ENCODE results near the gene GPR12. TPM values are rescaled to one million over a fixed set of nuclear protein-coding genes. Genes with fewer than 3 reads are reported as not detected.
"Not testable (repeated sequence)": the region's sequence is repeated elsewhere in the genome, so short reads cannot be mapped to it uniquely, and the experiment has no call there.

The GPR12 gene
- total RNA-seq, 1 experiment from 2014 or later, result not detected

DNA sequence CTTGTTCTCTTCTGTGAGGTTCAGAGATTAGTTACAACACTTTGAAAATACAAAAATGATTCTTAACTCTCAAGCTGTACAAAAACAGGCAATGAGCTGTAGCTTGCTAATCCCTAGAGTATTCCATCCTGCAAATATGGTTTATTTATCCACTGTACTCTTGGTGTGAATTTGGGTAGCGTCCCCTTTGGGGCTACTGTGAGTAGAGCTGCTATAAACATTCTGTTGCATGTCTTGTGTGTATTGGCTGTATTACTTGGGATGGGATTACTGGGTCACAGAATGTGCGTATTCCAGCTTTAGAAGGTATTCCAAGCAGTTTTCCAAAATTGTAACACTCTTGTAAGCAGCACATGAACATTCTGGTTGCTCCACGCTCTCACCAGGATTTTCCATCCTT, 33.5 kb downstream of the GPR12 start:
- Histone ChIP-seq H3K4me3 (ENCODE audit: low read depth, low read length, poor library complexity, severe bottlenecking) (no peak overlapping the region), H3K9me3 (ENCODE audit: low read depth, low read length, poor library complexity, severe bottlenecking) (no peaks in the 10 kb centered on the region), H3K27me3 (replicated peaks; ENCODE audit: insufficient read depth, low read depth, low read length, poor library complexity) (no peaks in the 10 kb centered on the region), H3K27ac (ENCODE audit: low read depth, low read length, poor library complexity, severe bottlenecking) (no peak overlapping the region), H3K36me3 (ENCODE audit: insufficient read depth, low read length, poor library complexity, severe bottlenecking) (no peaks in the 10 kb centered on the region), H3K4me1 (ENCODE audit: insufficient read depth, low read length, poor library complexity, severe bottlenecking) (no peaks in the 10 kb centered on the region)
- no TSS peak for BruUV-seq (replicated peaks)
- DNase-seq (ENCODE audit: low spot score), result no peak
- CTCF ChIA-PET, result interaction anchor here (1.0 kb wide), 1 partner anchor 542 kb away, joined by 3 read pairs; no protein-coding TSS in a partner anchor
- POLR2A ChIA-PET (ENCODE audit: low non-redundant PET), result no interaction called here
- intact Hi-C loops (cut with micrococcal nuclease; ENCODE audit: unreplicated experiment), result no loop called here
- TF ChIP-seq EZH2 (IDR thresholded peaks at IDR 0.05; ENCODE audit: borderline replicate concordance, low read depth, low read length, poor library complexity, severe bottlenecking), result no peak
- TF ChIP-seq, protein P1, sequence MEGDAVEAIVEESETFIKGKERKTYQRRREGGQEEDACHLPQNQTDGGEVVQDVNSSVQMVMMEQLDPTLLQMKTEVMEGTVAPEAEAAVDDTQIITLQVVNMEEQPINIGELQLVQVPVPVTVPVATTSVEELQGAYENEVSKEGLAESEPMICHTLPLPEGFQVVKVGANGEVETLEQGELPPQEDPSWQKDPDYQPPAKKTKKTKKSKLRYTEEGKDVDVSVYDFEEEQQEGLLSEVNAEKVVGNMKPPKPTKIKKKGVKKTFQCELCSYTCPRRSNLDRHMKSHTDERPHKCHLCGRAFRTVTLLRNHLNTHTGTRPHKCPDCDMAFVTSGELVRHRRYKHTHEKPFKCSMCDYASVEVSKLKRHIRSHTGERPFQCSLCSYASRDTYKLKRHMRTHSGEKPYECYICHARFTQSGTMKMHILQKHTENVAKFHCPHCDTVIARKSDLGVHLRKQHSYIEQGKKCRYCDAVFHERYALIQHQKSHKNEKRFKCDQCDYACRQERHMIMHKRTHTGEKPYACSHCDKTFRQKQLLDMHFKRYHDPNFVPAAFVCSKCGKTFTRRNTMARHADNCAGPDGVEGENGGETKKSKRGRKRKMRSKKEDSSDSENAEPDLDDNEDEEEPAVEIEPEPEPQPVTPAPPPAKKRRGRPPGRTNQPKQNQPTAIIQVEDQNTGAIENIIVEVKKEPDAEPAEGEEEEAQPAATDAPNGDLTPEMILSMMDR (conservative IDR thresholded peaks at IDR 0.05; ENCODE audit: low read depth, low read length), result no peak

DNA sequence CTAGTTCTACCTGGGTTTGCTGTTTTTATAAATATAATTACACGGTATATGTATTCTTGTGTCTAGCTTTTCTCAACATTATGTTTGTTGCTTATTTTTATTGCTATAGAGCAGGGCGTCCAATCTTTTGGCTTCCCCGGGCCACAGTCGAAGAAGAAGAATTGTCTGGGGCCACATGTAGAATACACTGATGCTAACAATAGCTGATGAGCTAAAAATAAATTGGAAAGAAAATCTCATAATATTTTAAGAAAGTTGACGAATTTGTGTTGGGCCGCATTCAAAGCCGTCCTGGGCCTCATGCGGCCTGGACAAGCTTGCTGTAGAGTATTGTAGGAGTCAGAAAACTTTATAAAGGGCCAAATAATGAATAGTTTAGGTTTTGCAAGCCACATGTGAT, 33.9 kb downstream of the GPR12 start:
- no peaks in the 10 kb centered on the region for H3K4me1 ChIP-seq (ENCODE audit: insufficient read depth, low read length, poor library complexity, severe bottlenecking)
- intact Hi-C loops (cut with micrococcal nuclease; ENCODE audit: unreplicated experiment), result no loop called here
- DNase-seq (ENCODE audit: low spot score), result no peak
- H3K9me3 ChIP-seq (ENCODE audit: low read depth, low read length, poor library complexity, severe bottlenecking), result no peaks in the 10 kb centered on the region
- H3K4me3 ChIP-seq (ENCODE audit: low read depth, low read length, poor library complexity, severe bottlenecking), result no peak overlapping the region
- no peak overlapping the region for H3K27ac ChIP-seq (ENCODE audit: low read depth, low read length, poor library complexity, severe bottlenecking)
- H3K36me3 ChIP-seq (ENCODE audit: insufficient read depth, low read length, poor library complexity, severe bottlenecking), result no peaks in the 10 kb centered on the region
- CTCF ChIA-PET, result interaction anchor here (1.0 kb wide), 1 partner anchor 542 kb away, joined by 3 read pairs; no protein-coding TSS in a partner anchor
- no peak for TF ChIP-seq EZH2 (IDR thresholded peaks at IDR 0.05; ENCODE audit: borderline replicate concordance, low read depth, low read length, poor library complexity, severe bottlenecking)
- TF ChIP-seq, protein P1 (conservative IDR thresholded peaks at IDR 0.05; ENCODE audit: low read depth, low read length), result no peak
- no TSS peak for BruUV-seq (replicated peaks)
- POLR2A ChIA-PET (ENCODE audit: low non-redundant PET), result no interaction called here
- no peaks in the 10 kb centered on the region for H3K27me3 ChIP-seq (replicated peaks; ENCODE audit: insufficient read depth, low read depth, low read length, poor library complexity)

DNA sequence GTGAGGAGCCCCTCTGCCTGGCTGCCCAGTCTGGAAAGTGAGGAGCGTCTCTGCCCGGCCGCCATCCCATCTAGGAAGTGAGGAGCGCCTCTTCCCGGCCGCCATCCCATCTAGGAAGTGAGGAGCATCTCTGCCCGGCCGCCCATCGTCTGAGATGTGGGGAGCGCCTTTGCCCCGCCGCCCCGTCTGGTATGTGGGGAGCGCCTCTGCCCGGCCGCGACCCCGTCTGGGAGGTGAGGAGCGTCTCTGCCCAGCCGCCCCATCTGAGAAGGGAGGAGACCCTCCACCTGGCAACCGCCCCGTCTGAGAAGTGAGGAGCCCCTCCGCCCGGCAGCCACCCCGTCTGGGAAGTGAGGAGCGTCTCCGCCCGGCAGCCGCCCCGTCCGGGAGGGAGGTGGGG, 37.0 kb downstream of the GPR12 start:
- DNase-seq (ENCODE audit: low spot score); CTCF ChIA-PET; H3K9me3 ChIP-seq (ENCODE audit: low read depth, low read length, poor library complexity, severe bottlenecking); H3K4me3 ChIP-seq (ENCODE audit: low read depth, low read length, poor library complexity, severe bottlenecking); BruUV-seq (replicated peaks); H3K27ac ChIP-seq (ENCODE audit: low read depth, low read length, poor library complexity, severe bottlenecking); intact Hi-C loops (cut with micrococcal nuclease; ENCODE audit: unreplicated experiment); POLR2A ChIA-PET (ENCODE audit: low non-redundant PET); H3K4me1 ChIP-seq (ENCODE audit: insufficient read depth, low read length, poor library complexity, severe bottlenecking); H3K36me3 ChIP-seq (ENCODE audit: insufficient read depth, low read length, poor library complexity, severe bottlenecking); H3K27me3 ChIP-seq (replicated peaks; ENCODE audit: insufficient read depth, low read depth, low read length, poor library complexity): not testable (repeated sequence)

DNA sequence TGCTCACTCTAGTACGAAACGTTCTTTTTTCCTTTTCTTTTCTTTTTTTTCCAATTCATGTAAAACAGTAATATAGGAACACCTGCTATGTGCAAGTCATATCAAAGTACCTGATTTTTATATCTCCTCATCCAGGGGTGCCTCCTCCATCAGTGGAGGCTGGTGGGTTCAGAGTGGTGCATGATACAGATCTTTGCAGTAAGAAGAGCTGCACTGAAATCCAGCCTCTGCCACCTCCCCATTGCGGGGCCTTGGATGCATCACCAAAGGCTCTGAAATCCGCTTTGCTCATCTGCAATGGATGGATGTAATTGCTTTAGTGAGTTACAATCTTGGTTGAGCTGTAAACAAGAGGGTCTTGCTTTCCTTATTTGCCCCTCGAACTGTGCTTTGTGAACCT, 38.3 kb downstream of the GPR12 start:
- Histone ChIP-seq H3K4me1 (ENCODE audit: insufficient read depth, low read length, poor library complexity, severe bottlenecking) (no peaks in the 10 kb centered on the region), H3K27ac (ENCODE audit: low read depth, low read length, poor library complexity, severe bottlenecking) (no peak overlapping the region), H3K36me3 (ENCODE audit: insufficient read depth, low read length, poor library complexity, severe bottlenecking) (no peaks in the 10 kb centered on the region), H3K9me3 (ENCODE audit: low read depth, low read length, poor library complexity, severe bottlenecking) (no peaks in the 10 kb centered on the region), H3K27me3 (replicated peaks; ENCODE audit: insufficient read depth, low read depth, low read length, poor library complexity) (no peaks in the 10 kb centered on the region), H3K4me3 (ENCODE audit: low read depth, low read length, poor library complexity, severe bottlenecking) (no peak overlapping the region)
- DNase-seq (ENCODE audit: low spot score), result no peak
- TF ChIP-seq EZH2 (IDR thresholded peaks at IDR 0.05; ENCODE audit: borderline replicate concordance, low read depth, low read length, poor library complexity, severe bottlenecking), result no peak
- TF ChIP-seq, protein P1 (conservative IDR thresholded peaks at IDR 0.05; ENCODE audit: low read depth, low read length), result no peak
- intact Hi-C loops (cut with micrococcal nuclease; ENCODE audit: unreplicated experiment), result no loop called here
- CTCF ChIA-PET, result no interaction called here
- POLR2A ChIA-PET (ENCODE audit: low non-redundant PET), result no interaction called here
- no TSS peak for BruUV-seq (replicated peaks)

Data from A673 (cell line).